Embryonic facial prominence (tissue), 1 donor: ENCODE data around the gene IFT43.

ENCODE experiments used
- DNase-seq: peaks from one replicate; pipeline ENCODE4 v3.0.0-alpha.2; 2016; ENCODE audit errors: extremely low spot score

Gene IFT43

GRCh38 chr14:76015191-76015590 is 29.6 kb downstream of the IFT43 start:
- no peak for DNase-seq

- no peak for DNase-seq
These were observed 30.1 kb downstream of the IFT43 start for GRCh38 chr14:76015668-76016067.

GRCh38 chr14:76019676-76020075 is 34.1 kb downstream of the IFT43 start:
- DNase-seq: no peak

GRCh38 chr14:76022991-76023390 is 37.4 kb downstream of the IFT43 start:
- no peak for DNase-seq

GRCh38 chr14:76023757-76024156 is 38.2 kb downstream of the IFT43 start:
- DNase-seq: no peak

- no peak for DNase-seq
These were observed 38.8 kb downstream of the IFT43 start for GRCh38 chr14:76024211-76024907.

- no peak for DNase-seq
These were observed 49.0 kb downstream of the IFT43 start for GRCh38 chr14:76034566-76034965.

GRCh38 chr14:76040704-76041103 is 55.1 kb downstream of the IFT43 start:
- no peak for DNase-seq

GRCh38 chr14:76045773-76046172 is 60.2 kb downstream of the IFT43 start:
- no peak for DNase-seq

GRCh38 chr14:76050250-76050649 is 64.7 kb downstream of the IFT43 start:
- DNase-seq: no peak

GRCh38 chr14:76050797-76051392 is 65.3 kb downstream of the IFT43 start:
- peak; percentile 27 for DNase-seq

- no peak for DNase-seq
These were observed 66.3 kb downstream of the IFT43 start for GRCh38 chr14:76051717-76052465.

- DNase-seq: no peak
These were observed 68.2 kb downstream of the IFT43 start for GRCh38 chr14:76053572-76054355.

- DNase-seq: no peak
These were observed 69.8 kb downstream of the IFT43 start for GRCh38 chr14:76055330-76055729.

- no peak for DNase-seq
These were observed 70.6 kb downstream of the IFT43 start for GRCh38 chr14:76056128-76056527.

- DNase-seq: no peak
These were observed 72.4 kb downstream of the IFT43 start for GRCh38 chr14:76057914-76058313.

GRCh38 chr14:76063327-76063726 is 77.8 kb downstream of the IFT43 start:
- DNase-seq: no peak

GRCh38 chr14:76065519-76065918 is 80.0 kb downstream of the IFT43 start:
- no peak for DNase-seq

GRCh38 chr14:76067536-76067935 is 82.0 kb downstream of the IFT43 start:
- DNase-seq: no peak

GRCh38 chr14:76073717-76074116 is 88.2 kb downstream of the IFT43 start:
- DNase-seq: no peak

- DNase-seq: no peak
These were observed 91.8 kb downstream of the IFT43 start for GRCh38 chr14:76077340-76077739.

GRCh38 chr14:76078501-76078900 is 92.9 kb downstream of the IFT43 start:
- no peak for DNase-seq
